SK-N-SH (cell line): ENCODE measurements around the gene HPCA. TPM values are rescaled to one million over a fixed set of nuclear protein-coding genes. Genes with fewer than 3 reads are reported as not detected.

Source experiments
- CTCF ChIA-PET: fragments of 300-600, 350-600 bp; formaldehyde crosslinking; extraction: SDS; loops from one replicate; lab custom pipeline; 2021; lab: Yijun Ruan, JAX
- POLR2A ChIA-PET: fragments of 350-600 bp; sonication (Branson Sonifier 250); formaldehyde crosslinking; extraction: SDS; loops from one replicate; lab custom pipeline; 2020; ENCODE audit warnings: antibody characterized with exemption, inconsistent platforms; lab: Yijun Ruan, JAX
- DNase-seq: peaks from one replicate; pipeline ENCODE4 v3.0.0; 2012
- H2AFZ ChIP-seq: fragments of 200-600 bp; sonication (generic); 2 replicates; pipeline ENCODE4 v1.8.1; 2016; ENCODE audit warnings: antibody characterized with exemption, mild to moderate bottlenecking, low read depth
- H3F3A ChIP-seq: fragments of 200-600 bp; sonication (generic); replicated peaks from 2 replicates; pipeline ENCODE3; 2016; ENCODE audit warnings: antibody characterized with exemption, mild to moderate bottlenecking; ENCODE audit not compliant: insufficient read depth
- H3K27ac ChIP-seq, 2 experiments: fragments of 200-500 bp in 1 of 2; fragments of 200-600 bp in 1 of 2; sonication (Bioruptor generic) in 1 of 2; sonication (generic), shearing (Covaris generic) in 1 of 2; 2 replicates each; pipeline versions ENCODE4 v1.5.1 to v1.6.1; 2014 to 2016; ENCODE audit warnings: low read depth in 2 of 2, inconsistent platforms in 1 of 2, low read length in 1 of 2, mild to moderate bottlenecking in 1 of 2, mixed read lengths in 1 of 2
- H3K27me3 ChIP-seq: fragments of 200-600 bp; sonication (generic), shearing (Covaris generic); 2 replicates; pipeline ENCODE4 v1.6.1; 2016; ENCODE audit warnings: mixed run types; ENCODE audit not compliant: insufficient read depth
- H3K36me3 ChIP-seq, 2 experiments: fragments of 200-500 bp in 1 of 2; fragments of 200-600 bp in 1 of 2; sonication (Bioruptor generic) in 1 of 2; sonication (generic) in 1 of 2; replicated peaks in 1 of 2; 2 replicates each; pipeline versions ENCODE3 to v1.5.1; 2014 to 2016; ENCODE audit warnings: low read length in 1 of 2, mild to moderate bottlenecking in 1 of 2; ENCODE audit not compliant: insufficient read depth in 2 of 2, control insufficient read depth in 1 of 2
- H3K4me1 ChIP-seq, 2 experiments: fragments of 200-500 bp in 1 of 2; fragments of 200-600 bp in 1 of 2; sonication (Bioruptor generic) in 1 of 2; sonication (generic), shearing (Covaris generic) in 1 of 2; 2 replicates each; pipeline versions ENCODE4 v1.5.1 to v1.6.1; 2014 to 2016; ENCODE audit warnings: low read depth in 1 of 2, low read length in 1 of 2, mixed run types in 1 of 2; ENCODE audit not compliant: insufficient read depth in 2 of 2, control insufficient read depth in 1 of 2
- H3K4me2 ChIP-seq: fragments of 200-600 bp; sonication (generic), shearing (Covaris generic); 2 replicates; pipeline ENCODE4 v1.6.1; 2017; ENCODE audit warnings: mixed run types
- H3K4me3 ChIP-seq, 2 experiments: fragments of 200-500 bp in 1 of 2; fragments of 200-600 bp in 1 of 2; sonication (Bioruptor generic) in 1 of 2; sonication (generic), shearing (Covaris generic) in 1 of 2; 2 replicates each; pipeline versions ENCODE4 v1.5.1 to v1.8.1; 2014 to 2016; ENCODE audit warnings: low read depth in 2 of 2, inconsistent platforms in 1 of 2, low read length in 1 of 2, mild to moderate bottlenecking in 1 of 2, mixed read lengths in 1 of 2, moderate library complexity in 1 of 2
- H3K79me2 ChIP-seq: fragments of 200-600 bp; sonication (generic); 2 replicates; pipeline ENCODE4 v1.8.1; 2017; ENCODE audit warnings: mild to moderate bottlenecking; ENCODE audit not compliant: insufficient read depth
- H3K9ac ChIP-seq: fragments of 200-600 bp; sonication (generic); 2 replicates; pipeline ENCODE4 v1.6.1; 2017; ENCODE audit warnings: mixed run types
- H3K9me2 ChIP-seq: fragments of 200-600 bp; sonication (generic); 2 replicates; pipeline ENCODE4 v1.6.1; 2017; ENCODE audit warnings: mixed run types
- H3K9me3 ChIP-seq: fragments of 200-600 bp; sonication (generic); 2 replicates; pipeline ENCODE4 v1.6.1; 2017; ENCODE audit warnings: mixed run types, mild to moderate bottlenecking, moderate library complexity
- H4K20me1 ChIP-seq: fragments of 200-600 bp; sonication (generic); 2 replicates; pipeline ENCODE4 v1.6.1; 2017; ENCODE audit warnings: mild to moderate bottlenecking, mixed run types; ENCODE audit not compliant: insufficient read depth
- CHD2 ChIP-seq: fragments of 150-350 bp; IDR thresholded peaks from 2 replicates; pipeline ENCODE4 v1.6.1; 2018; ENCODE audit warnings: low read length; ENCODE audit not compliant: partially characterized antibody
- CTCF ChIP-seq: fragments of 200-600 bp; sonication (generic); IDR thresholded peaks from 2 replicates; pipeline ENCODE4 v1.6.1; 2017; ENCODE audit warnings: antibody characterized with exemption, mild to moderate bottlenecking, moderate library complexity
- EP300 ChIP-seq, 2 experiments: IDR thresholded peaks; 2 replicates each; pipeline versions ENCODE4 v1.4.0 to v1.6.1; 2012; ENCODE audit warnings: borderline replicate concordance in 1 of 2, low read depth in 1 of 2, low read length in 1 of 2
- EZH2phosphoT487 ChIP-seq: fragments of 200-600 bp; sonication (generic); IDR thresholded peaks from 2 replicates; pipeline ENCODE4 v1.6.1; 2017; ENCODE audit warnings: low read depth, mixed run types, mild to moderate bottlenecking, antibody characterized with exemption, moderate library complexity, borderline replicate concordance
- IRF3 ChIP-seq: fragments of 150-350 bp; IDR thresholded peaks from 2 replicates; pipeline ENCODE4 v1.6.1; 2016; ENCODE audit warnings: mild to moderate bottlenecking, low read depth, low read length
- MAX ChIP-seq: IDR thresholded peaks from 2 replicates; pipeline ENCODE4 v1.4.0; 2012; ENCODE audit warnings: low read depth
- NRF1 ChIP-seq: IDR thresholded peaks from 2 replicates; pipeline ENCODE4 v1.6.1; 2012; ENCODE audit warnings: low read depth, mild to moderate bottlenecking, low read length
- POLR2AphosphoS5 ChIP-seq: IDR thresholded peaks from 2 replicates; pipeline ENCODE4 v1.6.1; 2012; ENCODE audit warnings: low read depth, low read length
- REST ChIP-seq: IDR thresholded peaks from 2 replicates; pipeline ENCODE4 v1.6.1; 2012; ENCODE audit warnings: mild to moderate bottlenecking, low read depth, low read length, moderate library complexity
- USF1 ChIP-seq: IDR thresholded peaks from 2 replicates; pipeline ENCODE4 v1.4.0; 2012; ENCODE audit warnings: low read depth, borderline replicate concordance
- YY1 ChIP-seq: IDR thresholded peaks from 2 replicates; pipeline ENCODE4 v1.4.0; 2012; ENCODE audit warnings: low read depth, mild to moderate bottlenecking
- WGBS: methylation state at CpG from one replicate; pipeline ENCODE4 v1.1.6; 2017; ENCODE audit warnings: low lambda C conversion rate; 5-methylcytosine and 5-hydroxymethylcytosine counted together
- polyA plus RNA-seq, 3 experiments: library from polyadenylated mRNA; depleted of rRNA; stranded (reverse); fragments of >200 nt; gene quantifications; 2 replicates each; pipeline ENCODE4 v1.2.3, GENCODE V29; 2012

The HPCA gene
- polyA plus RNA-seq, 1 of the 3 experiments (the other 2 are of a cell fraction) = not detected

- Histone ChIP-seq H3K4me3 (no peak overlapping the region), H3K4me1 (peaks cover 5 to 13% of the 10 kb centered on the region in 2 experiments), H3K9me2 (no peaks in the 10 kb centered on the region), H3K27me3 (no peaks in the 10 kb centered on the region), H3F3A (peaks cover 23% of the 10 kb centered on the region), H3K79me2 (no peaks in the 10 kb centered on the region), H3K36me3 (peaks cover 8% of the 10 kb centered on the region in 2 experiments), H3K27ac (no peak overlapping the region), H2AFZ (no peak overlapping the region), H3K4me2 (no peak overlapping the region), H4K20me1 (peaks cover 6% of the 10 kb centered on the region; the same call in 1 of the 2 replicates), H3K9ac (no peak overlapping the region), H3K9me3 (no peaks in the 10 kb centered on the region)
- ChIA-PET POLR2A (no interaction called here), CTCF (interaction anchor here (1.0 to 8.9 kb wide), 11 partner anchors 12 to 163 kb away, joined by 3 to 120 read pairs (median 6); partner anchors contain the start of gene AZIN2)
- TF ChIP-seq YY1 = no peak
- TF ChIP-seq EP300 (IDR thresholded peaks at IDR 0.05; ENCODE audit: borderline replicate concordance in 1 of 2, low read depth in 1 of 2, low read length in 1 of 2) = no peak
- no peak for TF ChIP-seq REST
- no peak for TF ChIP-seq USF1
- TF ChIP-seq MAX = no peak
- TF ChIP-seq CHD2 = no peak
- no peak for TF ChIP-seq NRF1
- no peak for TF ChIP-seq IRF3
- TF ChIP-seq EZH2phosphoT487 = no peak
- TF ChIP-seq CTCF = no peak
- no peak for TF ChIP-seq POLR2AphosphoS5
- WGBS = 74% methylated on average over 1 of the region's 1 CpG
- DNase-seq = no peak
Measured at GRCh38 chr1:32931760-32932159, 45.5 kb downstream of the HPCA start.
